Kidney (tissue), 14 donors: ENCODE measurements around the gene FGD3. TPM values are rescaled to one million over a fixed set of nuclear protein-coding genes. Genes with fewer than 3 reads are reported as not detected.

Source experiments
- DNase-seq, 5 donors: peaks; one replicate each; pipeline ENCODE4 v3.0.0-alpha.2; 2013 to 2020
- FAIRE-seq: peaks from 2 replicates; lab custom pipeline; 2012; peaks lifted over from hg19 to GRCh38; lab: Jason Lieb, UNC
- H3K27ac ChIP-seq, 2 donors: one replicate each; pipeline ENCODE4 v1.7.0; 2013; ENCODE audit warnings: low read depth in 2 of 2, low read length in 2 of 2, inconsistent platforms in 1 of 2
- H3K27me3 ChIP-seq: one replicate; pipeline ENCODE4 v1.7.1; 2013; ENCODE audit warnings: low read length, inconsistent platforms; ENCODE audit not compliant: control insufficient read depth, insufficient read depth
- H3K36me3 ChIP-seq, 3 donors: one replicate each; pipeline versions ENCODE4 v1.7.0 to v1.7.1; 2013; ENCODE audit warnings: low read length in 3 of 3, control low read depth in 1 of 3, inconsistent platforms in 1 of 3; ENCODE audit not compliant: insufficient read depth in 3 of 3, control insufficient read depth in 2 of 3
- H3K4me1 ChIP-seq, 3 donors: one replicate each; pipeline versions ENCODE4 v1.7.0 to v1.7.1; 2013; ENCODE audit warnings: low read length in 3 of 3, inconsistent platforms in 1 of 3, low read depth in 1 of 3; ENCODE audit not compliant: control insufficient read depth in 2 of 3, insufficient read depth in 2 of 3
- H3K4me3 ChIP-seq, 3 donors: one replicate each; pipeline versions ENCODE4 v1.7.0 to v1.8.1; 2013; ENCODE audit warnings: low read length in 3 of 3, control low read depth in 1 of 3, inconsistent platforms in 1 of 3
- H3K9ac ChIP-seq, 3 donors: one replicate each; pipeline versions ENCODE4 v1.7.0 to v1.7.1; 2013; ENCODE audit warnings: low read length in 3 of 3, control low read depth in 1 of 3, inconsistent platforms in 1 of 3
- H3K9me3 ChIP-seq, 3 donors: one replicate each; pipeline versions ENCODE4 v1.7.0 to v1.7.1; 2013; ENCODE audit warnings: low read length in 3 of 3, control low read depth in 1 of 3, inconsistent platforms in 1 of 3; ENCODE audit not compliant: control insufficient read depth in 2 of 3, insufficient read depth in 1 of 3
- CTCF ChIP-seq: IDR thresholded peaks from 3 replicates; pipeline ENCODE4 v1.5.1; 2012; ENCODE audit warnings: mild to moderate bottlenecking, moderate library complexity, borderline replicate concordance; ENCODE audit not compliant: insufficient read depth; ENCODE audit errors: extremely low read depth
- intact Hi-C: fragments of 100-400 bp; cut with DNase I; formaldehyde crosslinking; loops from one replicate; pipeline ENCODE4 v1.11.1; 2022
- polyA plus RNA-seq: library from polyadenylated mRNA; stranded (reverse); fragments of 350-450 nt; fragmentation: Illumina TruSeq; extraction: RNeasy Lipid Tissue Mini Kit (QIAGEN cat#74804); gene quantifications from one replicate; pipeline ENCODE4 v1.2.3, GENCODE V29; 2014; ENCODE audit warnings: low read depth, low replicate concordance; ENCODE audit not compliant: insufficient read depth
- total RNA-seq: library from RNA; stranded (reverse); fragmentation: NEBNext Ultra II Directional; extraction: Animal tissue kit (Norgen Biotek cat#: 25700); gene quantifications from one replicate; pipeline ENCODE4 v1.2.1, GENCODE V29; 2021
- donor health status: control.
- donor health status: control.
- donor health status: control.
- donor health status: control.
- donor health status: control.
- donor health status: DM: yes; HTN: yes; CAD: no.
- donor health status: Normal renal cell carcinoma (clear cell type).

The FGD3 gene
- total and polyA plus RNA-seq, 2 donors from 2014 or later: 7.4 to 12.1 TPM

DNA sequence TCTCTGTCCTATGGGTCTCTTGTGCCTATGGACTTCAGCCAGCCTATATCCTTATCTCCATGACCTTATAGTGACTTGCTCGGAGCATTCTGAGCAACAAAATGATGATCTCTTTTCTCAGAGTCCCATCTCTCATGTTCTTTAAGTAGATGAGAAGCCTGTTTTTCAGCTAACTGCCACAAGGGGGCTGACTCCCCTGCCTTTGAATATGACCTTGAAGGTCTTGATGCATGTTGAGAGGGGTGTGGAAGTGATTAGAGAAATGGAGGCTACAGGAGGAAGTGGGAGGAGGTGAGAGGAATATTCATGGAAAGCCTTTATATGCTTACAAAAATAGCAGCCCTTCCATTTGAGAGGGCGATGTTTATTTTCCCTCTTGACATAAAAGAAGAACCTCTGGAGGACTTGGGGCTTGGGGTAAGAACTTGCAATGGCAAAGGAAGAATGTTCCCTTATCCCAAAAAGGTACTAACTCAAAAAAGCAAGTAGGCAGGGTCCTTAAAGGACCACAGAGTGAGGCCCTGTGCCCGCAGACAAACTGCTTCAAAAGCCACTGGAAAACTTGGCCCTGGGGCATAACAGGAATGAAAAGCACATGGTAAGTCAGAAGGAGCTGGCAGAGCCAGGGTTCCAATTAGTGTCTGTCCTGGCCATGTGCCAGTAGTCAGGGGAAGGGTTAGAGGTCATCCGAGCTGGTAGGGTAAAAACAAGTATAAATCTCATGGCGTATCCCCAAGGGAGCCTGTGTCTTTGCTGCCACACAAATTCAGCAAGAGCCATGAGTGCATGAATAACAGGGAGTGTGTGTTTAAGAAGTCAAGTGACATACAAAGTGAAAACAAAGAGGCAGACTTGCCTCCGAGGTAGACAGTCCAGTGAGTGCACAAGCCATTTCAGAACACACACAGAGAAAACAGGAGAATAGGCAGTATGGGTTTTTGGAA is 39.1 kb downstream of the FGD3 start:
- Histone ChIP-seq H3K27me3 (no peaks in the 10 kb centered on the region), H3K9me3 (peaks cover 0 to 5% (median 0%) of the 10 kb centered on the region in 3 donors), H3K4me3 (no peak overlapping the region), H3K36me3 (no peaks in the 10 kb centered on the region), H3K27ac (peak overlapping the region; percentile 27 to 56), H3K4me1 (peaks cover 0 to 6% (median 4%) of the 10 kb centered on the region in 3 donors), H3K9ac (no peak overlapping the region)
- TF ChIP-seq CTCF: peak; percentile 47
- peak in 1 of 5 donors; percentile 43 for DNase-seq
- FAIRE-seq: no peak
- intact Hi-C loops: no loop called here

DNA sequence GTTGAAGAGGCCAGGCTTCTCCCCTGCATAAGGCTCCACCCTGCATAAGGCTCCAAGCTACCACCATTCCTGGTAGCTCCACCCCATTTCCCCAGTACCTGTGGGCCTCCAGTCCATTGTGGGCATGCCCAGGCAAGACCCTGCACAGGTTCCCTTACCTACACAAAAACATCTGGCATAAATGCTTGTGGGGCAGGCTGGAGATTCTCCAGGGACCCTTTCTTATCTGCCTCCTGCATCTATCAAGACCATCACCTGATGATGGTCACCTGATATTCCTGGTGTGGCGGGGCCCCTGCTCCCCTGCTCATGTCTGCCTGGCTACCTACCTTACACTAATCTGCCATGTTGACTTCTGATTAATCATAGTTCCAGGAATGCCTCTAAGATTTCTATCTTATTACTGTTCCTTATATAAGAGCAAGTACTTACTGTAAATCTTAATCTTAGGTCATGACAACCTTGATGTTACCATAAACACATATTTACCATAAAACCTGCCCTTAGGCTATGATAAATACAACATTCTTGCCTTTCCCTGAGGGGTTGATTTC is 41.0 kb downstream of the FGD3 start:
- FAIRE-seq (no peak), DNase-seq (no peak)
- intact Hi-C loops: no loop called here
- no peak overlapping the region for H3K27ac ChIP-seq
- H3K9me3 ChIP-seq: peaks cover 0 to 5% (median 0%) of the 10 kb centered on the region in 3 donors
- H3K9ac ChIP-seq: no peak overlapping the region
- H3K4me3 ChIP-seq: no peak overlapping the region
- H3K27me3 ChIP-seq: no peaks in the 10 kb centered on the region
- H3K36me3 ChIP-seq: no peaks in the 10 kb centered on the region
- peaks cover 0 to 6% (median 4%) of the 10 kb centered on the region in 3 donors for H3K4me1 ChIP-seq
- TF ChIP-seq CTCF: no peak

DNA sequence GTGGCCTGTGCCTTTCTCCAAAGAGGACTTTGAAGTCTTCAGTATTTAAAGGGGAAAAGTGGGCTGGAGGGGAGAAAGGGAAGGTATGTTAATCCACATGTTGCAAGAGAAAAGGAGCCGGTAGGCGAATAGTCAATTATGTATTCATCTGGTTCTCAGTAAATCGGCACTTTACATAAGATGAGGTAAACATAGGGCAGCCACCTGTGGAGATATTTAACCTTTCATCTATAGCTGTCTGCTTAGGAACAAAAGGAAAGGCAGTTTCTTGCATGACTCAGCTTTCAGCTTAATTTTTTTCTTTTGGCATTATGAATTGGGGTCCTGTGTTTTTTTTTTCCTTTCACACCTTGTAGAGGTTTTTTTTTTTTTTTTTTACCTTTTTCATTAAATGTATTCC is 42.2 kb downstream of the FGD3 start:
- no peaks in the 10 kb centered on the region for H3K36me3 ChIP-seq
- no peak for TF ChIP-seq CTCF
- no peaks in the 10 kb centered on the region for H3K9me3 ChIP-seq
- peaks cover 0 to 6% (median 4%) of the 10 kb centered on the region in 3 donors for H3K4me1 ChIP-seq
- no peak overlapping the region for H3K27ac ChIP-seq
- H3K4me3 ChIP-seq: no peak overlapping the region
- no peaks in the 10 kb centered on the region for H3K27me3 ChIP-seq
- no peak for DNase-seq
- no peak for FAIRE-seq
- H3K9ac ChIP-seq: no peak overlapping the region
- intact Hi-C loops: no loop called here
